BE2C (cell line): ENCODE results near the gene FNDC11.
"Not testable (repeated sequence)": the region's sequence is repeated elsewhere in the genome, so short reads cannot be mapped to it uniquely, and the experiment has no call there.

Experiments used
- DNase-seq: peaks from one replicate; pipeline ENCODE4 v3.0.0-alpha.2; 2020
- H3K27me3 ChIP-seq: fragments of 250-450 bp; sonication (Bioruptor Pico); 2 replicates; pipeline ENCODE4 v1.5.1; 2020; ENCODE audit warnings: mild to moderate bottlenecking
- H3K36me3 ChIP-seq: fragments of 250-450 bp; sonication (Bioruptor Pico); 2 replicates; pipeline ENCODE4 v1.5.1; 2020; ENCODE audit warnings: mild to moderate bottlenecking
- H3K4me1 ChIP-seq: fragments of 250-450 bp; sonication (Bioruptor Pico); 2 replicates; pipeline ENCODE4 v1.5.1; 2020
- H3K4me3 ChIP-seq: 2 replicates; pipeline ENCODE4 v1.5.1; 2011; ENCODE audit warnings: low read depth, low read length
- H3K9me3 ChIP-seq: fragments of 250-450 bp; sonication (Bioruptor Pico); 2 replicates; pipeline ENCODE4 v1.5.1; 2020
- TF ChIP-seq, protein P1 (sequence below): IDR thresholded peaks from 2 replicates; pipeline ENCODE4 v1.5.1; 2012; ENCODE audit warnings: mild to moderate bottlenecking, low read depth, low read length

The FNDC11 gene

DNA sequence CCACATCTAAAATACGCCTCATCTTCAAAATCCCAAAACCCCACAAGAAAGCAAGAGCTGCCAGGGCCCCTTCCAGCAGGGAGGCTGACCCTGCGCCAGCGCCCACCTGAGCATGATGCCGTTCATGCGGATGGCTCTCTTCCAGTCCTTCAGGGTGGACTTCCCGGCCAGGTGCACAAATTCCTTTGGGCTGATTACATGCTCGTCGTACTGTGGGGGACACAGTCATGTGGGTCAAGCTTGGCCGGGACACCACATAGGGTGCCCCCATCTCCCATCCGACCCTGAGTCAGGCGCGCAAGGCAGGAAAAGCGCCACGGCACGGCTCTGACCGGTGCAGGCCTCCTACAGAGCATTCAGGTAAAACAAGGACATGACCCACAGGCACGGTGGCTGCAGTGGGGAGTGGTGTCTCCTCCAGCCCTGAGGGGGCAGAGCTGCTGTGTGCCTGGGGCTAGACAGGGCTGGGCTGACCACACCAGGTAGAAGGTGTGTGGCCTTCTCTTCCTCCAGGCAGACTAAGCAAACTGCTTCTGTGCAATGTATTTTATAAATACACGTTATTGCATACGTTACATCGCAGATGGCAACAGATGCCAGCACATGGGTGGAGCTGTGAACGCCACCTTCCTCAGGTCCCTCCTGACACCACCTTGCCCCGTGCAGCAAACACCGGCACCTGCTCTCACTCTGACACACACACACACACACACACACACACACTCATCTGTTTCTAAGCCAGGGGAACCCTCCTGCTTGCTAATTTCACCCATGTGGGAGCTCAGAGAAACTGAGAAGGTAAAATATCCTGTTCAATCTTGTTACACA lies 43.9 kb downstream of the FNDC11 start:
- Histone ChIP-seq H3K27me3 (no peaks in the 10 kb centered on the region), H3K4me3 (no peak overlapping the region), H3K4me1 (no peaks in the 10 kb centered on the region), H3K36me3 (peaks cover 57% of the 10 kb centered on the region), H3K9me3 (no peaks in the 10 kb centered on the region)
- TF ChIP-seq, protein P1, sequence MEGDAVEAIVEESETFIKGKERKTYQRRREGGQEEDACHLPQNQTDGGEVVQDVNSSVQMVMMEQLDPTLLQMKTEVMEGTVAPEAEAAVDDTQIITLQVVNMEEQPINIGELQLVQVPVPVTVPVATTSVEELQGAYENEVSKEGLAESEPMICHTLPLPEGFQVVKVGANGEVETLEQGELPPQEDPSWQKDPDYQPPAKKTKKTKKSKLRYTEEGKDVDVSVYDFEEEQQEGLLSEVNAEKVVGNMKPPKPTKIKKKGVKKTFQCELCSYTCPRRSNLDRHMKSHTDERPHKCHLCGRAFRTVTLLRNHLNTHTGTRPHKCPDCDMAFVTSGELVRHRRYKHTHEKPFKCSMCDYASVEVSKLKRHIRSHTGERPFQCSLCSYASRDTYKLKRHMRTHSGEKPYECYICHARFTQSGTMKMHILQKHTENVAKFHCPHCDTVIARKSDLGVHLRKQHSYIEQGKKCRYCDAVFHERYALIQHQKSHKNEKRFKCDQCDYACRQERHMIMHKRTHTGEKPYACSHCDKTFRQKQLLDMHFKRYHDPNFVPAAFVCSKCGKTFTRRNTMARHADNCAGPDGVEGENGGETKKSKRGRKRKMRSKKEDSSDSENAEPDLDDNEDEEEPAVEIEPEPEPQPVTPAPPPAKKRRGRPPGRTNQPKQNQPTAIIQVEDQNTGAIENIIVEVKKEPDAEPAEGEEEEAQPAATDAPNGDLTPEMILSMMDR = no peak
- DNase-seq = no peak

DNA sequence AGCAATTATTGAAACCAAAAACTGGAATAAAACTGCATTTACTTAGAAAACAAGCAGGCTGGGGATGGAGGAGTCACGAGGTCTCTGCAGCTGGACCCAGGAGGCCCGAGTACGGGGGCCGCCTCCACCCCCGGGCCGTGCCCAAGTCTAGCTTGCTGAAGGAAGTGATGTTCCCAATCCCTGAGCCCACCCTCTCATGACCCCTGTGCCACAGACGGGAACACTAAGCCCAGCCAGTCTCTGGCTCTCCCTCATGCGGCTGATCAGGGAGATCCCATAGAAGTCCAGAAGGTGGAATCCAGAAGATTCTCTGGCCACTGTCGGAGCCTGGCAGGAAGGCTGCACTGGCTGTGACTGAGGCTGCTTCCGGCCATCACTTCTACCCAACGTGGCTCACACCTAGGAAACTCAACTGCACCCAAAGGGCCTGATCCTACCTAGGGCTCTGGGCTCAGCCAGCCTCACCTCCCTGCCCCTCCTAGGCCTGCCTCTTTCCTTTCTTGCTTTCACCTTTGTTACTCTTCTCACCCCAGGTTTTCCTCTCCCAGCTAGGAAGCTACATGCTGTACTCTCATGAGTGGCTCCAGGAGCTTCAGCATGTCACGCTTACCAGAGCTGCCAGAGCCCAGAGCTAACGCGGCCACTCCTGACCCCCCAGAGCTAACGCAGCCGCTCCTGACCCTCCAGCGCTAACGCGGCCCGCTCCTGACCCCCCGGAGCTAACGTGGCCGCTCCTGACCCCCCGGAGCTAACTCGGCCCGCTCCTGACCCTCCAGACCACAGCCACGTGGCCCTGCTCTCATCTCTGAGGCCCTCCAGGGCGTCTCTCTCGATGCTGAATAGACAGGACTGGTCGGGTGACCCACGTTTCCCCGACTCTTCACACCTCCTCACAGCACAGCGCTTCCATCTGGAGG lies 44.8 kb downstream of the FNDC11 start:
- no peak for DNase-seq
- peaks cover 56% of the 10 kb centered on the region for H3K36me3 ChIP-seq
- H3K9me3 ChIP-seq = no peaks in the 10 kb centered on the region
- H3K27me3 ChIP-seq = no peaks in the 10 kb centered on the region
- TF ChIP-seq, protein P1 = no peak
- no peaks in the 10 kb centered on the region for H3K4me1 ChIP-seq
- H3K4me3 ChIP-seq = no peak overlapping the region

DNA sequence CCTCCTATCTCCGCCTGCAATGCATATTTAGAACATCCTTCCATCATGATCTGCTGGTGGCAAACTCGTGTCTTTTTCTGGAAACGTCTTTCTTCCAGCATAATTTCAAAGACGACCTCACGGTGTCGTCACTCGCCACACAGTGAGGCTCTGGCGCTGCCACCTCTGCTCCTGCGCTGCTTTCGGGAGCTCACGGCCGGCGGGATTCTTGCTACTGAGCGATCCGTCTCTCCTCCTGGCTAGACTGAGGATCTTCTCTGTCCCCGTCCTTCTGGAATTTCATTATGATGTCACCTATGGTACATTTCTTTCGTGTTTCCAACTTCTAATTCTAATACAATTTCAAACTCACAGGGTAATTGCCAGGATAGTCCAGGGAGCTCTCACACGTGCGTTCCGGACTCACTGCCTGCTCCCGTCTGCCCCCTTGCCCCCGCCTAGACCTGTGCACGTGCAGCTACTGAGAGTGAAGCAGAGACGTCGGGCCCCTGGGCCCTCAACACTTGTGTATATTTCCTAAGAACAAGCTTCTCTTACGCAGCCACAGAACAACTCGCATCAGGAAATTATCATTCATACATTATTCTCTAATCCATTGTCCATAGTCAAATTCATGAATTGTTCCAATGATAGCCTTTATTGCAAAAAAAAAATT lies 45.6 kb downstream of the FNDC11 start:
- no peaks in the 10 kb centered on the region for H3K27me3 ChIP-seq
- peaks cover 52% of the 10 kb centered on the region for H3K36me3 ChIP-seq
- H3K4me1 ChIP-seq = no peaks in the 10 kb centered on the region
- TF ChIP-seq, protein P1 = no peak
- H3K4me3 ChIP-seq = no peak overlapping the region
- DNase-seq = no peak
- H3K9me3 ChIP-seq = no peaks in the 10 kb centered on the region

DNA sequence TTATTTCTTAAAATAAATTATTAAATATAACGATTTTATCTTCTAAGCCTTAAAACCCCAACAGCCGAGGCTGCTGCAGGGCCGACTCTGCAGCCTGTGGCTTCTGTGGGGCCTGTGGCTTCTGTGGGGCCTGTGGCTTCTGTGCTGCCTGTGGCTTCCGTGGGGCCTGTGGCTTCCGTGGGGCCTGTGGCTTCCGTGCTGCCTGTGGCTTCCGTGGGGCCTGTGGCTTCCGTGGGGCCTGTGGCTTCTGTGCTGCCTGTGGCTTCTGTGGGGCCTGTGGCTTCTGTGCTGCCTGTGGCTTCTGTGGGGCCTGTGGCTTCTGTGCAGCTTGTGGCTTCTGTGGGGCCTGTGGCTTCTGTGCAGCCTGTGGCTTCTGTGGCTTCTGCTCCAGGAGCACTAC lies 47.7 kb downstream of the FNDC11 start:
- H3K27me3 ChIP-seq, H3K4me1 ChIP-seq, H3K4me3 ChIP-seq, H3K9me3 ChIP-seq, DNase-seq: not testable (repeated sequence)
- peaks cover 38% of the 10 kb centered on the region for H3K36me3 ChIP-seq

DNA sequence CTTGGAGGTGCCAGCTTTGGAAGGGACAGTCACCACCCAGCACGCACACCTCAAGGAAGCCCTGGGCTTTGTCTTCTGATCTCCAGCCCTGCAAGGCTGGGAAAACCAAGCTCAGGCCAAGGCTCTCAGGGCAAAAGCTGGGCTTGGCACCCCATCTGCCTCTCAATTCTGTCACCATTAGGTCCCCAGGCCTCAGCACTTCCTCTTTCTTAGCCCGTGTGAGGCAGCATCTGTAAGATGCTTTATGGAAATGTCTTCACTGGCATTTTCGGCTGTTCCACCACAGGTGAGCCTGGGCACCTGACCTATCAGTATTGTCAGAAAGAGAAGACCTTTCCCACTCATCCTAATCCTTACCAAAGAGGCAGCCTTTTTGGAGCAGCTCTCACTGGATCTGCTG lies 48.4 kb downstream of the FNDC11 start:
- H3K27me3 ChIP-seq = no peaks in the 10 kb centered on the region
- no peak for DNase-seq
- H3K4me3 ChIP-seq = no peak overlapping the region
- TF ChIP-seq, protein P1 = no peak
- H3K4me1 ChIP-seq = no peaks in the 10 kb centered on the region
- H3K9me3 ChIP-seq = no peaks in the 10 kb centered on the region
- H3K36me3 ChIP-seq = peaks cover 38% of the 10 kb centered on the region
